Neural progenitor cell (in vitro differentiated cells): Measurements from ENCODE around the gene MAPRE3. TPM values are rescaled to one million over a fixed set of nuclear protein-coding genes. Genes with fewer than 3 reads are reported as not detected.

ENCODE experiments used
- DNase-seq: peaks from one replicate; pipeline ENCODE4 v3.0.0-alpha.2; 2016; ENCODE audit warnings: low spot score
- H2AFZ ChIP-seq: fragments of 200-600 bp; sonication (generic); replicated peaks from 2 replicates; pipeline ENCODE4 v1.6.1; 2016; ENCODE audit warnings: antibody characterized with exemption
- H3F3A ChIP-seq: fragments of 200-600 bp; sonication (generic); 2 replicates; pipeline ENCODE4 v1.6.1; 2016; ENCODE audit warnings: antibody characterized with exemption, low read depth
- H3K27ac ChIP-seq: fragments of 200-600 bp; sonication (generic); 2 replicates; pipeline ENCODE4 v1.5.1; 2016; ENCODE audit warnings: mild to moderate bottlenecking
- H3K27me3 ChIP-seq: fragments of 200-600 bp; sonication (generic); 2 replicates; pipeline ENCODE4 v1.6.1; 2016; ENCODE audit warnings: mild to moderate bottlenecking, moderate library complexity
- H3K36me3 ChIP-seq: fragments of 200-600 bp; sonication (generic); 2 replicates; pipeline ENCODE4 v1.5.1; 2016
- H3K4me1 ChIP-seq: fragments of 200-600 bp; sonication (generic); 2 replicates; pipeline ENCODE4 v1.6.1; 2016; ENCODE audit warnings: mixed run types
- H3K4me2 ChIP-seq: fragments of 200-600 bp; sonication (generic); 2 replicates; pipeline ENCODE4 v1.6.1; 2016
- H3K4me3 ChIP-seq: fragments of 200-600 bp; sonication (generic); 2 replicates; pipeline ENCODE4 v1.5.1; 2016
- H3K79me2 ChIP-seq: fragments of 200-600 bp; sonication (generic); 2 replicates; pipeline ENCODE4 v1.6.1; 2016; ENCODE audit warnings: low read depth
- H3K9ac ChIP-seq: fragments of 200-600 bp; sonication (generic); 2 replicates; pipeline ENCODE4 v1.6.1; 2016
- H3K9me3 ChIP-seq: fragments of 200-600 bp; sonication (generic); 2 replicates; pipeline ENCODE4 v1.5.1; 2016; ENCODE audit warnings: low read depth
- H4K20me1 ChIP-seq: fragments of 200-600 bp; sonication (generic); 2 replicates; pipeline ENCODE4 v1.6.1; 2016; ENCODE audit warnings: low read depth
- H3K27ac Mint-ChIP-seq: 3 replicates; pipeline ENCODE4 v1.8.0; 2021; ENCODE audit warnings: mixed read lengths
- H3K27me3 Mint-ChIP-seq: 2 replicates; pipeline ENCODE4 v1.8.0; 2022; ENCODE audit warnings: low read depth, mild to moderate bottlenecking, inconsistent platforms, moderate library complexity, mixed read lengths; ENCODE audit not compliant: insufficient read depth
- H3K36me3 Mint-ChIP-seq: 3 replicates; pipeline ENCODE4 v1.8.0; 2021; ENCODE audit warnings: mixed read lengths
- H3K4me1 Mint-ChIP-seq: 3 replicates; pipeline ENCODE4 v1.8.0; 2021; ENCODE audit warnings: mixed read lengths
- H3K4me3 Mint-ChIP-seq: 3 replicates; pipeline ENCODE4 v1.8.0; 2021; ENCODE audit warnings: mild to moderate bottlenecking, moderate library complexity, mixed read lengths
- H3K9me3 Mint-ChIP-seq: 3 replicates; pipeline ENCODE4 v1.8.0; 2020; ENCODE audit warnings: mixed read lengths
- CTCF ChIP-seq: fragments of 200-600 bp; sonication (generic); IDR thresholded peaks from 2 replicates; pipeline ENCODE4 v1.5.1; 2017; ENCODE audit warnings: antibody characterized with exemption, mild to moderate bottlenecking
- EZH2 ChIP-seq: fragments of 200-600 bp; sonication (generic); IDR thresholded peaks from 2 replicates; pipeline ENCODE4 v1.6.1; 2017; ENCODE audit warnings: antibody characterized with exemption, mild to moderate bottlenecking, moderate library complexity
- EZH2phosphoT487 ChIP-seq: fragments of 200-600 bp; sonication (generic); IDR thresholded peaks from 2 replicates; pipeline ENCODE4 v1.6.1; 2017; ENCODE audit warnings: antibody characterized with exemption
- total RNA-seq: library from RNA; depleted of rRNA; stranded (reverse); fragments of >200 nt; gene quantifications from 2 replicates; pipeline ENCODE4 v1.2.3, GENCODE V29; 2015; ENCODE audit warnings: low replicate concordance

MAPRE3 gene
- total RNA-seq, 1 donor from 2014 or later: 3.1 TPM

- no peaks in the 10 kb centered on the region for H3K27me3 ChIP-seq
- H3K4me3 ChIP-seq: no peak overlapping the region
- H3K4me3 Mint-ChIP-seq: no peak overlapping the region
- H3K4me1 Mint-ChIP-seq: no peaks in the 10 kb centered on the region
- no peaks in the 10 kb centered on the region for H3K36me3 ChIP-seq
- H3K9me3 ChIP-seq: no peaks in the 10 kb centered on the region
- no peak overlapping the region for H3K27ac Mint-ChIP-seq
- H2AFZ ChIP-seq: no peak overlapping the region
- H3K9me3 Mint-ChIP-seq: no peaks in the 10 kb centered on the region
- H3K4me2 ChIP-seq: no peak overlapping the region
- H3K27me3 Mint-ChIP-seq: no peaks in the 10 kb centered on the region
- H3K36me3 Mint-ChIP-seq: peaks cover 18% of the 10 kb centered on the region
- DNase-seq: no peak
- no peaks in the 10 kb centered on the region for H3K4me1 ChIP-seq
- no peak for TF ChIP-seq CTCF
- TF ChIP-seq EZH2phosphoT487: no peak
- no peak for TF ChIP-seq EZH2
- no peaks in the 10 kb centered on the region for H3F3A ChIP-seq
- H3K27ac ChIP-seq: no peak overlapping the region
- H3K79me2 ChIP-seq: no peaks in the 10 kb centered on the region
- no peak overlapping the region for H3K9ac ChIP-seq
- no peaks in the 10 kb centered on the region for H4K20me1 ChIP-seq
Measured at GRCh38 chr2:27040282-27040681, 69.8 kb downstream of the MAPRE3 start.

GRCh38 chr2:27041752-27042151 lies 71.3 kb downstream of the MAPRE3 start:
- Histone ChIP-seq H2AFZ (no peak overlapping the region), H3K4me3 (no peak overlapping the region), H3K4me1 (no peaks in the 10 kb centered on the region), H3K27ac (no peak overlapping the region), H3K9me3 (no peaks in the 10 kb centered on the region), H3K27me3 (no peaks in the 10 kb centered on the region), H3K9ac (no peak overlapping the region), H3K4me2 (no peak overlapping the region), H3K79me2 (no peaks in the 10 kb centered on the region), H3F3A (no peaks in the 10 kb centered on the region), H3K36me3 (no peaks in the 10 kb centered on the region), H4K20me1 (no peaks in the 10 kb centered on the region)
- Mint-ChIP-seq H3K9me3 (no peaks in the 10 kb centered on the region), H3K27ac (no peak overlapping the region), H3K27me3 (no peaks in the 10 kb centered on the region), H3K36me3 (peaks cover 14% of the 10 kb centered on the region), H3K4me1 (no peaks in the 10 kb centered on the region), H3K4me3 (no peak overlapping the region)
- DNase-seq: no peak
- TF ChIP-seq EZH2phosphoT487: no peak

GRCh38 chr2:27042159-27042661 lies 71.8 kb downstream of the MAPRE3 start:
- no peak overlapping the region for H3K4me3 ChIP-seq
- no peak for TF ChIP-seq EZH2phosphoT487
- no peak for TF ChIP-seq CTCF
- no peak for TF ChIP-seq EZH2
- H3K9ac ChIP-seq: no peak overlapping the region
- no peaks in the 10 kb centered on the region for H3K4me1 ChIP-seq
- H3K79me2 ChIP-seq: no peaks in the 10 kb centered on the region
- no peak overlapping the region for H3K4me2 ChIP-seq
- H3K36me3 Mint-ChIP-seq: peaks cover 12% of the 10 kb centered on the region
- H3K27ac ChIP-seq: no peak overlapping the region
- H3K9me3 ChIP-seq: no peaks in the 10 kb centered on the region
- H3K4me3 Mint-ChIP-seq: no peak overlapping the region
- no peaks in the 10 kb centered on the region for H3K9me3 Mint-ChIP-seq
- no peaks in the 10 kb centered on the region for H4K20me1 ChIP-seq
- no peaks in the 10 kb centered on the region for H3K27me3 ChIP-seq
- DNase-seq: no peak
- no peaks in the 10 kb centered on the region for H3K4me1 Mint-ChIP-seq
- no peak overlapping the region for H3K27ac Mint-ChIP-seq
- no peaks in the 10 kb centered on the region for H3K27me3 Mint-ChIP-seq
- no peak overlapping the region for H2AFZ ChIP-seq
- H3K36me3 ChIP-seq: no peaks in the 10 kb centered on the region
- H3F3A ChIP-seq: no peaks in the 10 kb centered on the region

- peaks cover under 1% of the 10 kb centered on the region for H3F3A ChIP-seq
- H3K27me3 Mint-ChIP-seq: no peaks in the 10 kb centered on the region
- no peak overlapping the region for H3K27ac ChIP-seq
Measured at GRCh38 chr2:27042985-27043634, 72.7 kb downstream of the MAPRE3 start.

More at GRCh38 chr2:27042985-27043634, 72.7 kb downstream of the MAPRE3 start:
- H3K79me2 ChIP-seq: no peaks in the 10 kb centered on the region
- no peak overlapping the region for H3K4me3 ChIP-seq
- H3K36me3 ChIP-seq: no peaks in the 10 kb centered on the region
- H3K9ac ChIP-seq: no peak overlapping the region
- no peak for DNase-seq
- Mint-ChIP-seq H3K4me3 (no peak overlapping the region), H3K4me1 (no peaks in the 10 kb centered on the region), H3K9me3 (no peaks in the 10 kb centered on the region), H3K36me3 (peaks cover 12% of the 10 kb centered on the region), H3K27ac (no peak overlapping the region)
- H3K4me2 ChIP-seq: no peak overlapping the region
- no peaks in the 10 kb centered on the region for H3K9me3 ChIP-seq
- H4K20me1 ChIP-seq: no peaks in the 10 kb centered on the region
- no peaks in the 10 kb centered on the region for H3K27me3 ChIP-seq
- no peak for TF ChIP-seq CTCF
- no peak for TF ChIP-seq EZH2phosphoT487
- TF ChIP-seq EZH2: no peak
- no peak overlapping the region for H2AFZ ChIP-seq
- H3K4me1 ChIP-seq: no peaks in the 10 kb centered on the region
